Testis (tissue), 3 donors: Measurements from ENCODE around the gene RYR1. TPM values are rescaled to one million over a fixed set of nuclear protein-coding genes. Genes with fewer than 3 reads are reported as not detected.

ENCODE experiments used
- DNase-seq: peaks from one replicate; pipeline ENCODE4 v3.0.0-alpha.2; 2019
- H3K27ac ChIP-seq, 2 donors: fragments of 200-600 bp; sonication (generic); one replicate each; pipeline ENCODE4 v1.5.1; 2019
- H3K27me3 ChIP-seq: fragments of 200-600 bp; sonication (generic); one replicate; pipeline ENCODE4 v1.5.1; 2019
- H3K36me3 ChIP-seq: fragments of 200-600 bp; sonication (generic); one replicate; pipeline ENCODE4 v1.5.1; 2017; ENCODE audit warnings: low read depth; ENCODE audit errors: missing control alignments
- H3K4me1 ChIP-seq: fragments of 200-600 bp; sonication (generic); one replicate; pipeline ENCODE4 v1.5.1; 2019
- H3K4me3 ChIP-seq, 2 donors: fragments of 200-600 bp; sonication (generic); one replicate each; pipeline ENCODE4 v1.5.1; 2017 to 2019
- H3K9me3 ChIP-seq: fragments of 200-600 bp; sonication (generic); one replicate; pipeline ENCODE4 v1.5.1; 2017
- CTCF ChIP-seq, 3 experiments: fragments of 450-650 bp in 2 of 3; fragments of 200-600 bp in 1 of 3; sonication (generic) in 1 of 3; IDR thresholded peaks; one replicate each; pipeline ENCODE4 v1.5.1; 2016 to 2019; ENCODE audit warnings: antibody characterized with exemption in 3 of 3, mild to moderate bottlenecking in 2 of 3, moderate library complexity in 1 of 3
- POLR2A ChIP-seq: fragments of 450-650 bp; IDR thresholded peaks from one replicate; pipeline ENCODE4 v1.6.1; 2017; ENCODE audit warnings: antibody characterized with exemption, mild to moderate bottlenecking, moderate library complexity
- WGBS, 2 donors: methylation state at CpG; one replicate each; pipeline ENCODE4 v1.1.5; 2018; 5-methylcytosine and 5-hydroxymethylcytosine counted together
- intact Hi-C: fragments of 100-400 bp; cut with DNase I; formaldehyde crosslinking; loops from one replicate; pipeline ENCODE4 v1.15.1; 2023; ENCODE audit warnings: low total_unique reads
- polyA plus RNA-seq: library from polyadenylated mRNA; stranded (reverse); fragments of 350-450 nt; fragmentation: Illumina TruSeq; extraction: RNeasy Lipid Tissue Mini Kit (QIAGEN cat#74804); gene quantifications from one replicate; pipeline ENCODE4 v1.2.3, GENCODE V29; 2014; ENCODE audit warnings: low read depth, low replicate concordance; ENCODE audit not compliant: insufficient read depth
- total RNA-seq, 2 donors: library from RNA; depleted of rRNA; stranded (reverse); fragments of >200 nt; gene quantifications; one replicate each; pipeline ENCODE4 v1.2.3, GENCODE V29; 2016

The RYR1 gene
- total and polyA plus RNA-seq, 3 donors from 2014 or later, result 11.8 to 26.1 (median 15.6) TPM

DNA sequence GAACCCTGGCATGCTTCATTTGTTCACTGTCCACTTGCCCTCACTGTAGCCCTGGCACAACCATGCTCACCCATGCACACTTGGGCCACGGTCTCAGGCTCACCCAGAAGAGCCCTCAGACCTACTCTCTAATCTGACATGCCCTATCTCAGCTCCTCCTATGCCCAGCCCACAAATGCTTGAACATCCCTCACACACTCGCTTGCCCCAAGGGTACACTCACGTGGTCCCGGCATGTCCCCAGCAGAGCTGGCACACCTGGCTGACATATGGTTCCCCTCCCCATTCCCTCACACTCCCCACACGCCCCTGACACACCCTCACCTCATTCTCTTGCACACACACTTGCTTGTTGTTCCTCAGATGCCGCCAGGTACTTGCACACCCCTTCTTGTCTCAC lies 128.6 kb downstream of the RYR1 start:
- H3K27ac ChIP-seq, result no peak overlapping the region
- no peak for DNase-seq
- no peaks in the 10 kb centered on the region for H3K4me1 ChIP-seq
- TF ChIP-seq POLR2A (no peak), CTCF (IDR thresholded peaks at IDR 0.05) (no peak)
- intact Hi-C loops, result no loop called here
- H3K36me3 ChIP-seq, result no peaks in the 10 kb centered on the region
- WGBS, 2 donors, result 83% methylated on average over 6 of the region's 6 CpGs
- no peak overlapping the region for H3K4me3 ChIP-seq
- H3K9me3 ChIP-seq, result no peaks in the 10 kb centered on the region
- H3K27me3 ChIP-seq, result no peaks in the 10 kb centered on the region

- Histone ChIP-seq H3K4me3 (no peak overlapping the region), H3K4me1 (no peaks in the 10 kb centered on the region), H3K27ac (no peak overlapping the region), H3K27me3 (no peaks in the 10 kb centered on the region), H3K36me3 (no peaks in the 10 kb centered on the region), H3K9me3 (no peaks in the 10 kb centered on the region)
- no peak for TF ChIP-seq POLR2A
- TF ChIP-seq CTCF (IDR thresholded peaks at IDR 0.05), result no peak
- WGBS, 2 donors, result 86 to 92% methylated on average over 9 of the region's 9 CpGs
- intact Hi-C loops, result no loop called here
- DNase-seq, result no peak
Measured at GRCh38 chr19:38563475-38563874, 130.0 kb downstream of the RYR1 start.

- H3K27me3 ChIP-seq, result no peaks in the 10 kb centered on the region
- DNase-seq, result no peak
Measured at GRCh38 chr19:38564981-38565690, 131.6 kb downstream of the RYR1 start.

GRCh38 chr19:38565691-38566105 lies 132.2 kb downstream of the RYR1 start:
- H3K27me3 ChIP-seq, result no peaks in the 10 kb centered on the region
- H3K4me1 ChIP-seq, result no peaks in the 10 kb centered on the region
- no peak overlapping the region for H3K27ac ChIP-seq
- 42 to 56% methylated on average over 16 to 21 of the region's 21 CpGs for WGBS, 2 donors
- intact Hi-C loops, result no loop called here
- no peaks in the 10 kb centered on the region for H3K36me3 ChIP-seq
- DNase-seq, result no peak
- peak overlapping the region; percentile 31 to 45 for H3K4me3 ChIP-seq
- H3K9me3 ChIP-seq, result no peaks in the 10 kb centered on the region
- TF ChIP-seq CTCF (IDR thresholded peaks at IDR 0.05) (no peak), POLR2A (no peak)

More at GRCh38 chr19:38564981-38565690, 131.6 kb downstream of the RYR1 start:
- 8 to 16% methylated on average over 30 to 104 of the region's 111 CpGs for WGBS, 2 donors
- intact Hi-C loops, result no loop called here
- Histone ChIP-seq H3K4me1 (no peaks in the 10 kb centered on the region), H3K9me3 (no peaks in the 10 kb centered on the region), H3K36me3 (no peaks in the 10 kb centered on the region), H3K4me3 (peak overlapping the region; percentile 31 to 45), H3K27ac (no peak overlapping the region)
- TF ChIP-seq CTCF (IDR thresholded peaks at IDR 0.05) (no peak), POLR2A (no peak)

- intact Hi-C loops, result no loop called here
- WGBS, 2 donors, result 84 to 91% methylated on average over 6 of the region's 6 CpGs
- TF ChIP-seq CTCF (IDR thresholded peaks at IDR 0.05) (no peak), POLR2A (no peak)
- DNase-seq, result no peak
- no peak overlapping the region for H3K27ac ChIP-seq
- no peak overlapping the region for H3K4me3 ChIP-seq
- no peaks in the 10 kb centered on the region for H3K27me3 ChIP-seq
- H3K4me1 ChIP-seq, result no peaks in the 10 kb centered on the region
- H3K36me3 ChIP-seq, result no peaks in the 10 kb centered on the region
- H3K9me3 ChIP-seq, result no peaks in the 10 kb centered on the region
Measured at GRCh38 chr19:38569368-38569983, 136.0 kb downstream of the RYR1 start.
